H9 (cell line): ENCODE measurements around the gene SRSF7. TPM values are rescaled to one million over a fixed set of nuclear protein-coding genes. Genes with fewer than 3 reads are reported as not detected.

Source experiments
- DNase-seq: peaks from one replicate; pipeline ENCODE4 v3.0.0-alpha.2; 2017
- H2AFZ ChIP-seq: one replicate; pipeline ENCODE4 v1.6.1; 2013; ENCODE audit warnings: mild to moderate bottlenecking, low read length, control low read depth, moderate library complexity
- H2AK5ac ChIP-seq: 2 replicates; pipeline ENCODE4 v1.6.1; 2013; ENCODE audit warnings: low read length, control low read depth, mixed read lengths; ENCODE audit not compliant: insufficient read length
- H2BK120ac ChIP-seq: one replicate; pipeline ENCODE4 v1.6.1; 2013; ENCODE audit warnings: low read depth, mild to moderate bottlenecking, low read length, control low read depth, inconsistent platforms; ENCODE audit not compliant: poor library complexity, severe bottlenecking
- H2BK12ac ChIP-seq: 2 replicates; pipeline ENCODE4 v1.6.1; 2013; ENCODE audit warnings: low read length, control low read depth, mixed read lengths, low read depth; ENCODE audit not compliant: insufficient read length
- H2BK15ac ChIP-seq: 2 replicates; pipeline ENCODE4 v1.6.1; 2013; ENCODE audit warnings: low read depth, low read length, control low read depth
- H2BK20ac ChIP-seq: one replicate; pipeline ENCODE4 v1.6.1; 2013; ENCODE audit warnings: low read depth, mild to moderate bottlenecking, low read length, control low read depth, inconsistent platforms; ENCODE audit not compliant: poor library complexity, severe bottlenecking
- H2BK5ac ChIP-seq: 2 replicates; pipeline ENCODE4 v1.6.1; 2013; ENCODE audit warnings: low read length, control low read depth, mixed read lengths; ENCODE audit not compliant: insufficient read length
- H3K14ac ChIP-seq: 2 replicates; pipeline ENCODE4 v1.6.1; 2013; ENCODE audit warnings: low read length, control low read depth; ENCODE audit not compliant: insufficient read depth
- H3K18ac ChIP-seq: 2 replicates; pipeline ENCODE4 v1.6.1; 2013; ENCODE audit warnings: low read depth, mild to moderate bottlenecking, mixed read lengths, low read length, control low read depth; ENCODE audit not compliant: insufficient read length
- H3K23ac ChIP-seq: 2 replicates; pipeline ENCODE4 v1.6.1; 2013; ENCODE audit warnings: low read length, control low read depth, mixed read lengths, low read depth; ENCODE audit not compliant: insufficient read length
- H3K23me2 ChIP-seq: 2 replicates; pipeline ENCODE4 v1.6.1; 2013; ENCODE audit warnings: low read depth, mild to moderate bottlenecking, mixed read lengths, low read length, control low read depth; ENCODE audit not compliant: insufficient read length, poor library complexity, severe bottlenecking
- H3K27ac ChIP-seq: 2 replicates; pipeline ENCODE4 v1.5.1; 2013; ENCODE audit warnings: low read length, control low read depth, mixed read lengths, low read depth; ENCODE audit not compliant: insufficient read length
- H3K27me3 ChIP-seq: 2 replicates; pipeline ENCODE4 v1.6.1; 2013; ENCODE audit warnings: low read length, control low read depth, inconsistent platforms; ENCODE audit not compliant: insufficient read depth
- H3K4ac ChIP-seq: 2 replicates; pipeline ENCODE4 v1.6.1; 2013; ENCODE audit warnings: low read depth, mild to moderate bottlenecking, control low read depth, inconsistent platforms, low read length, moderate library complexity
- H3K4me1 ChIP-seq: 2 replicates; pipeline ENCODE4 v1.6.1; 2013; ENCODE audit warnings: low read length, control low read depth, inconsistent platforms; ENCODE audit not compliant: insufficient read depth
- H3K4me2 ChIP-seq: 2 replicates; pipeline ENCODE4 v1.6.1; 2013; ENCODE audit warnings: low read length, control low read depth, mixed read lengths; ENCODE audit not compliant: insufficient read length, insufficient read depth
- H3K56ac ChIP-seq: 2 replicates; pipeline ENCODE4 v1.6.1; 2013; ENCODE audit warnings: low read depth, mild to moderate bottlenecking, mixed read lengths, low read length, control low read depth; ENCODE audit not compliant: insufficient read length
- H3K79me1 ChIP-seq: 2 replicates; pipeline ENCODE4 v1.6.1; 2013; ENCODE audit warnings: low read depth, mild to moderate bottlenecking, moderate library complexity, low read length, control low read depth, inconsistent platforms; ENCODE audit not compliant: insufficient read depth, poor library complexity, severe bottlenecking
- H3K79me2 ChIP-seq: 2 replicates; pipeline ENCODE4 v1.6.1; 2013; ENCODE audit warnings: low read length, control low read depth, inconsistent platforms; ENCODE audit not compliant: insufficient read depth
- H3K9ac ChIP-seq: 2 replicates; pipeline ENCODE4 v1.6.1; 2013; ENCODE audit warnings: low read length, control low read depth, mixed read lengths; ENCODE audit not compliant: insufficient read length; ENCODE audit errors: extremely low read depth
- H3K9me3 ChIP-seq: one replicate; pipeline ENCODE4 v1.6.1; 2013; ENCODE audit warnings: low read depth, low read length, inconsistent platforms; ENCODE audit not compliant: control insufficient read depth
- H3T11ph ChIP-seq: one replicate; pipeline ENCODE4 v1.6.1; 2013; ENCODE audit warnings: mild to moderate bottlenecking, low read length, control low read depth, inconsistent platforms
- H4K20me1 ChIP-seq: one replicate; pipeline ENCODE4 v1.6.1; 2013; ENCODE audit not compliant: control insufficient read depth, insufficient read length, insufficient read depth
- H4K5ac ChIP-seq: 2 replicates; pipeline ENCODE4 v1.6.1; 2013; ENCODE audit warnings: low read depth, mild to moderate bottlenecking, mixed read lengths, low read length, control low read depth; ENCODE audit not compliant: insufficient read length
- H4K8ac ChIP-seq: replicated peaks from 2 replicates; pipeline ENCODE4 v1.6.1; 2013; ENCODE audit warnings: low read length, control low read depth, mixed read lengths, low read depth; ENCODE audit not compliant: insufficient read length
- H4K91ac ChIP-seq: 2 replicates; pipeline ENCODE4 v1.6.1; 2013; ENCODE audit warnings: low read depth, mild to moderate bottlenecking, moderate library complexity, mixed read lengths, low read length, control low read depth; ENCODE audit not compliant: insufficient read length
- H3K27ac Mint-ChIP-seq, 3 experiments: 2 replicates in 2 of 3; 3 replicates in 1 of 3; pipeline ENCODE4 v1.8.0; 2020 to 2021; ENCODE audit warnings: mixed read lengths in 3 of 3, mild to moderate bottlenecking in 1 of 3, moderate library complexity in 1 of 3
- H3K27me3 Mint-ChIP-seq: 2 replicates; pipeline ENCODE4 v1.8.0; 2021; ENCODE audit warnings: low read depth, mild to moderate bottlenecking, moderate library complexity, mixed read lengths
- H3K36me3 Mint-ChIP-seq, 3 experiments: 2 replicates in 2 of 3; 3 replicates in 1 of 3; pipeline ENCODE4 v1.8.0; 2020 to 2021; ENCODE audit warnings: low read depth in 3 of 3, mixed read lengths in 3 of 3; ENCODE audit not compliant: insufficient read depth in 1 of 3
- H3K4me1 Mint-ChIP-seq, 2 experiments: 2 replicates each; pipeline ENCODE4 v1.8.0; 2020; ENCODE audit warnings: mixed read lengths in 2 of 2
- H3K4me3 Mint-ChIP-seq, 2 experiments: 2 replicates in 1 of 2; 3 replicates in 1 of 2; pipeline ENCODE4 v1.8.0; 2020 to 2021; ENCODE audit warnings: mild to moderate bottlenecking in 2 of 2, mixed read lengths in 2 of 2, moderate library complexity in 1 of 2
- H3K9me3 Mint-ChIP-seq, 2 experiments: 2 replicates in 1 of 2; 3 replicates in 1 of 2; pipeline ENCODE4 v1.8.0; 2020; ENCODE audit warnings: mild to moderate bottlenecking in 2 of 2, mixed read lengths in 2 of 2, moderate library complexity in 1 of 2
- CTCF ChIP-seq: fragments of 200-600 bp; sonication (generic); conservative IDR thresholded peaks from 3 replicates; pipeline ENCODE4 v1.8.0; 2021; ENCODE audit warnings: antibody characterized with exemption, mild to moderate bottlenecking
- WGBS: extraction: QIAGEN DNeasy Blood & Tissue Kit; methylation state at CpG from one replicate; pipeline ENCODE4 v1.1.7; 2013; ENCODE audit warnings: missing lambda C conversion rate, low lambda C conversion rate, mixed read lengths; ENCODE audit not compliant: insufficient read length; ENCODE audit errors: extremely low coverage; 5-methylcytosine and 5-hydroxymethylcytosine counted together
- total RNA-seq: library from RNA; stranded (reverse); gene quantifications from 2 replicates; pipeline ENCODE4 v1.2.1, GENCODE V29; 2021

The SRSF7 gene
- total RNA-seq, 1 experiment from 2014 or later: 576 TPM

- WGBS: no CpG with 5 or more reads among the region's 5 CpGs
Measured at GRCh38 chr2:38698467-38699003, 52.6 kb downstream of the SRSF7 start.

More at GRCh38 chr2:38698467-38699003, 52.6 kb downstream of the SRSF7 start:
- Histone ChIP-seq H2BK12ac (no peak overlapping the region), H3K4me1 (no peaks in the 10 kb centered on the region), H2BK20ac (no peak overlapping the region), H3K9me3 (no peaks in the 10 kb centered on the region), H2BK15ac (no peak overlapping the region), H2AFZ (no peak overlapping the region), H3K23me2 (no peaks in the 10 kb centered on the region), H3K4me2 (no peak overlapping the region), H3K27ac (no peak overlapping the region), H3K18ac (no peak overlapping the region), H4K91ac (no peak overlapping the region), H3K9ac (no peak overlapping the region), H2AK5ac (no peak overlapping the region), H2BK5ac (no peak overlapping the region), H3T11ph (no peak overlapping the region), H3K23ac (no peak overlapping the region), H3K79me1 (no peaks in the 10 kb centered on the region), H2BK120ac (no peak overlapping the region), H4K20me1 (no peaks in the 10 kb centered on the region), H4K5ac (no peak overlapping the region), H3K27me3 (no peaks in the 10 kb centered on the region), H3K79me2 (no peaks in the 10 kb centered on the region), H3K4ac (no peak overlapping the region), H4K8ac (no peak overlapping the region), H3K14ac (no peak overlapping the region), H3K56ac (no peak overlapping the region)
- no peak for TF ChIP-seq CTCF
- H3K9me3 Mint-ChIP-seq: no peaks in the 10 kb centered on the region
- no peaks in the 10 kb centered on the region for H3K27me3 Mint-ChIP-seq
- DNase-seq: no peak
- peaks cover 0 to 11% of the 10 kb centered on the region in 2 experiments; a peak in 2 of 4 replicates for H3K4me1 Mint-ChIP-seq
- no peaks in the 10 kb centered on the region; a peak in 1 of 7 replicates for H3K36me3 Mint-ChIP-seq
- H3K4me3 Mint-ChIP-seq: no peak overlapping the region
- H3K27ac Mint-ChIP-seq: no peak overlapping the region
